NCI-H748 treated with DMSO at 0.1 percent for 48 hours (cell line): ENCODE results near the gene PALB2.

ENCODE experiments used
- DNase-seq: peaks from one replicate; lab custom pipeline; 2025; lab: John Stamatoyannopoulos, UW

The PALB2 gene

DNA sequence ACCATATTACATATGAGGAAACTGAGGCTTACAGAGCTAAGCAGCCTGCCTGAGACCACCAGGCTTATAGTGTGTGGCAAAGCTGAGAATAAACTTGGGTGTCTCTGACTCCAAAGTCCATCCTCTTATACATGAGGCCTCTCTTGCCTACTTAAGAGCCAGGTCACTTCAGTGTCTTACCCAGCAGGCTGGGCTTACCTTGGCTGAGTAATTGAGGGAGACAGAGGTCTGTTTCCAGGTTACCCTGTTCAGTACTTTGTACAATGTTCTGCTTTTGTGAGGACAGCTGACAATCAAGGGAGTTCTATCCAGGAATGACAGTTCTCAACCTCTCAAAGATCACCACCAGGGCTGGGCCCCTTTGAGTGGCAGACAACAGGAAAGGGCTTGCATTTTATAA, 59.3 kb downstream of the PALB2 start:
- no peak for DNase-seq

DNA sequence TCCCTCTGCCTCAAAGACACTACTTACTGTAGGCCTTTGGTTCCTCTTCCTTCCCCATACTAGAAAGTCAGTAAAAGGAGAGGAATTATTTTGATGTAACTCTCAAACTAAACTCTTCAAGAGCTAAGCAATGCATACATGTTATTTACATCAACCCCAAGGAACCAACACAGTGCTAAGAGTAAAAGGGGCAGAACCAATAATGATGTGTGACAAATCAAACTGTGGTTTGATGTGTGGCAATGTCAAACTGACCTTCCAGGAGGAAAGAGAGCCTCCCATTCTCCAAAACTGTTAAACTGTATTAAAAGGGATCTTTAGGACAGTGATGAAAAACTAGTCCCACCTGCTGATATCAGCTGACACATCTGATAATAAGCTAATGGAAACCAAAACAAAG, 60.7 kb downstream of the PALB2 start:
- DNase-seq, result no peak

DNA sequence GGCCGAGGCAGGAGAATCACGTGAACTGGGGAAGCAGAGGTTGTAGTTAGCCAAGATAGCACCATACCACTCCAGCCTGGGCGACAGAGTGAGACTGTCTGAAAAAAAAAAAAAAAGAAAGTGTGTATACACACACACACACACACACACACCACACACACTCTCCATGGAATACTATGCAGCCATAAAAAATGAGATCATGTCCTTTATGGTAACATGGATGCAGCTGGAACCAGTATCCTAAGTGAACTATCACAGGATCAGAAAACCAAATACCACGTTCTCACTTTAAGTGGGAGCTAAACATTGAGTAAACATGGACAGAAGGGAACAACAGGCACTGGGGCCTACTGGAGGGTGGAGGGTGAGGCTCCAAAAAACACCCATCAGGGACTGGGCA, 61.7 kb downstream of the PALB2 start:
- no peak for DNase-seq

DNA sequence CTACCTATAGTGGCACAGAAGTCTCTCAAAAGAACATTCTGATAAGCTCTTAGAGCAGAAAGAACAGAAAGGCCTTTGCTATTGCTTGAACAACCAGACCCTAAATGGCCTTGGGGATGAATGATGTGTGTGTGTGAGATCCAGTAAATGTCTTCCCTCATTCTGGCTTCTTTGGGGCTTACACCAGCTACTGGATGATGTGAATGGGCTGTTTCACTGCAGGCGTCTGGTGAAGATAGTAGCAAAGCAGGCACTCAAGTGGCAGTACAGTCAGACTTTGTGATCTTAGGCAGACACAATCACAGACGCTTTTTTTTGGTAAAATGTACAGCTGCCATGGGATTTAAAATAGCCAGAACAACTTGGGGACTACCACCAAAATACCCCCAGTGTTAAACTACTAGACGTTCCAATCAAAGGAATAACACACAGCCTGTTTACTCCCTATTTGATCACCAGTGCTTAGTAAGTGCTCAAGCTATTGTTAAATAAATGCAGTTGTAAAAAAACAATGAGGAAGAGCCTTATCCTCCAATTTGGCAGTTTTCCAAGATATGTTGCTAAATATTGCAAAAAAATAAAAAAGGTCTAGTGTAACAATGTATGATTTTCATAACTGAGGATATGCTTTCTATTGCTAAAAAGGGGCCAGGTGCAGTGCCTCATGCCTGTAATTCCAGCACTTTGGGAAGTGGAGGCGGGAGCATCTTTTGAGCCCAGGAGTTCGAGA, 62.8 kb downstream of the PALB2 start:
- no peak for DNase-seq

DNA sequence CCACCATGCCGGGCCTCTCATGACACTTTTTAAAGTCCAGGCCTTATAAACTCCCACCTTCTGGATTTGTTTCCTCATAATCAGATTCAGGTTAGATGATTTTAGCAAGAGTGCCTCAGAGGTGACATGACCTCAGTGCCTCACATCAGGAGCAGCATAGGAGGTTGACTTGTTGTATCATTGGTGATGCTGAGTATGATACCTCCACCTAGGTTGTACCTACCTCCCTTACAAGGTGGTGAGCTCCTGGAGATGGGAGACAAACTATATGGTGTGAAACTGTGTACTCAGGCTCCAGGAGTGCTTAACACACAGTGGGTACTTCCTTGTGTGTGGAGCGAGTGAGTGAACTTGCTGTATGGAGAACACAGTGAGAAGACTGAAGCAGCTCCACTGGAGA, 63.6 kb downstream of the PALB2 start:
- DNase-seq, result no peak

DNA sequence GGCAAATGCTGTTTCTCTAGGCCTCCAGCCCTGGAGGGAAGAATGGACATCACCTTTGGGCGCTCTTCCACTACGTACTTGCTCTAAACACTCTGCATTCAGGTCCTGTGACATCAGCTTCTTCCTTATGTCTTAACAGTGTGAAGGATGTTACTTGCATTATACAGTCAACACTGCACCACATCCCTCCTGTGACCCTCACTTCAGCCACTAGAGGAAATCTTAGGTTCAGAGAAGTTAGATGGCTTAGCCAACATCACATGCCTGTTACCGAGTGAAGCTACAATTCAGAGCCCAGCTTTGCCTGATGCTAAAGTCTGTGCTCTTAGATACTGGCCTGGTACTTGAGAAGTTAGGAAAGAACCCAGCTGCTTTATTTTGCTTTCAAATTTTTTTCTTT, 65.3 kb downstream of the PALB2 start:
- no peak for DNase-seq

DNA sequence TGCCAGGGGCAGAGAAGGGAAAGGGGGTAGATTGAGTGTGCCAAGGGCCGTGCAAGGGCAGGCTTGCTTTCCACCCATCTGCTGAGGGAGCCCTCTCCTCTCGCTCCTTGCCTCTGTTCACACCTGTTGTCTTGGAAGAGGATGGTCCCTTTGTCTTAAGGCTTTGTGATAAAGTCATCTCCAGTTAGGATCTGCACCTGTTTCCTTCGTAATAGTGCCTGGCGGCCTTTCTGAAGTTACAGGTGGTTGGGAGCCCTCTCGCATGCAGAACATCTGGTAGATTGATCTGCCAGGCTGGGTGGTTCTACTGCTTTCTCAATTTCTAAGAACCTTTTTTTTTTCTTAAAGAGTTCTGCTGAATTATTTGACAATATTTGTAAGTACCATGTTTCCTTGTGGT, 67.3 kb downstream of the PALB2 start:
- no peak for DNase-seq

DNA sequence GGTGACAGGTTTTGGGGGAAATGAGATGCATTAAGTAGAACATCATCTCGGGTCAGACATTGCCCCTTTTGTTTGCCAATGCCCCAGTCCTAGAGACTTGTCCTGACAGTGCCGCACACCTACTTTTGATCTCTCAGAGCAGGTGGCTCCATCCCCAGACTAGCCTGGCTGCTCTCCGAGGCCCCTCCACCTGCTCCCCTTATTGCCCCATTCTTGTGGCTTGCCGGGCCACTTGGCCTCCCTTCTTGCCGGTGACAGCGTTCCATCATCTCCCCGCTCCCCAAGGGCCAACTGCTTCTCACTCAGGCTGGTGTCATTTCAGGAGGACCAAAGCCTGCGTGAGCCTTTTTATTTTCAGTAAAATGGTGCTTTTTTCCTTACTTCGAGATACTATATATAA, 68.7 kb downstream of the PALB2 start:
- DNase-seq, result no peak

DNA sequence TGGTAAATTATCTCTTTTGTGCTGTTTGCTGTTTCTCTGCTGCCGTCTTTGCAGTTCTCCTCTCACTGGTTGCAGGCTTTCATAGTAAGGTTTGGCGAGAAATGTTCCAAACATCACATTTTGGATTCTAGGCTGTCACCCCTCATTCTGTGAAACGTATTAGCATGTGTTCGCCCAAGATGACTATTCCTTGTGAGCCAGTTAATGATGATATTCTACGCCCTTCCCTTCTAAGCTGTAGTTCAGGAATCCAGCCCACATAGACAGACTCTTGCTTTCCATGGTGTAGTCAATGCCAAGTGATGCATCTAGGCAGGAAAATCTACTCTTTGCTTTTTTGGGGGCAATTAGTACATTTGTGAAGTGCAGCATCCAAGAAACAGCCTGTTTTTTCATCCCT, 69.2 kb downstream of the PALB2 start:
- no peak for DNase-seq

DNA sequence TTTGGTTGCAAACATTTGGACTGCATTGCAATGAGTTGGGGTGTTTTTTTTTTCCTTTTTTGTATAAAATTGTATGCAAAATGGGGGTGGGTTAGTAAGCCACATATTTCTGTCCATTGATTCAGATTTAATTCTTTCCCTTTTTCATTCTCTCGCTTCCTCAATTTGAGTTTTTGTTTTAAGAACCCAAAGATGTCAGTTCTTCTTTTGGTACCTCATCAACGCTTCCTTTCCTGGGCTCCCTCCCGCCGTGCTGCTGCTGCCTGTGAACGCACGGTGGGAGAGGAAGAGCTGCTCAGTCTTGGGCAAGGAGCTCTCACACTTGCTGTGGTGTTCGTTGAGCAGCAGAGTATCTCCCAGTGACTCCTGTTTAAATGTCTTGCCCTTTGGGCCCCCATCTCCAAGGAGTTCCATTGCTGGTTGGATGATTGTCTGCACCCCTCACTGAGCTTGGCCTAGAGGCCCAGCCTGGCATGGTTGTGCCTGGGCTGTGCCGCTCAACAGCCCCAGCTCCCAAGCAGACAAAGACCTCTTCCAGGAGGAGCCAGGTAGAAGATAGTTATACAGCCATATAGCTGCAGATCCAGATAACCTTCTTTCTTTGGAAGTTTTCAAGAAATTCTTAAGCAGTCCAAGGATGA, 70.0 kb downstream of the PALB2 start:
- no peak for DNase-seq

DNA sequence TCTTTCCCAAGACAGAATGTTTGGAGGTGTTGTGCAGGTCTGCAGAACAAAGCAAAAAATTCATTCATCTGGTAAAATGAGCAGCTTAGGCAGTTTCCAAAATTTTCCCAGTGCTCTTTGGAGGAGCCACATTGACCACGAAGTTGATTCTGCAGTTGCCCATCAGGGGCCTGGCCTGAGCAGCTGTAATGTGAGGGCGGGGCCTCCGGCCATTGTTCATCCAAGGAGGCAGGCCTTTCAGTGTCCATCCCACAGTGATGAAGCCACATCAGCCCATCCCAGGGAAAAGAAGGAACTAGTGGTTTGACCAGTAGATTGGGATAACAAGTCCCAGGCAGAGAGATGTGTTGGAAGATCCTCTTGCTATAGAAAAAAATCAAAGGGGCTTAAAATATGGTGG, 73.5 kb downstream of the PALB2 start:
- no peak for DNase-seq

DNA sequence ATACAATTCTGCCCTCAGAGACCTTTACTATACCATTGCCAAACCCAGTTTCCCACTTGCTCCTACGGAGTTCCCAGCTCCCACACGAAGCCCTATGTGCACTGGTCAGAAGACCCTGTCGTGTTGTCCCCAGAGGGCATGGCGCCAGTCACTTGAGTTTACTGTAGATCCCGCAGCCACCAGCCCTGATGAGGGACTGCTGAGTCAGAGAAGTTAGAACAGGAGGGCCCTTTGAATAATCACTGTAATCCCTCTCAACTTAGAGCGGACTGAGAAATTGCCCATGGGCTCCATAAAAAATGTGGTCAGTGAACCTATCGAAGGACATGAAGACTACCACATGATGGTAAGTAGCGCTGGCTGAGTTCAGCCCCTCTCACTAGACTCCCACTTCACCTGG, 74.4 kb downstream of the PALB2 start:
- DNase-seq, result no peak

DNA sequence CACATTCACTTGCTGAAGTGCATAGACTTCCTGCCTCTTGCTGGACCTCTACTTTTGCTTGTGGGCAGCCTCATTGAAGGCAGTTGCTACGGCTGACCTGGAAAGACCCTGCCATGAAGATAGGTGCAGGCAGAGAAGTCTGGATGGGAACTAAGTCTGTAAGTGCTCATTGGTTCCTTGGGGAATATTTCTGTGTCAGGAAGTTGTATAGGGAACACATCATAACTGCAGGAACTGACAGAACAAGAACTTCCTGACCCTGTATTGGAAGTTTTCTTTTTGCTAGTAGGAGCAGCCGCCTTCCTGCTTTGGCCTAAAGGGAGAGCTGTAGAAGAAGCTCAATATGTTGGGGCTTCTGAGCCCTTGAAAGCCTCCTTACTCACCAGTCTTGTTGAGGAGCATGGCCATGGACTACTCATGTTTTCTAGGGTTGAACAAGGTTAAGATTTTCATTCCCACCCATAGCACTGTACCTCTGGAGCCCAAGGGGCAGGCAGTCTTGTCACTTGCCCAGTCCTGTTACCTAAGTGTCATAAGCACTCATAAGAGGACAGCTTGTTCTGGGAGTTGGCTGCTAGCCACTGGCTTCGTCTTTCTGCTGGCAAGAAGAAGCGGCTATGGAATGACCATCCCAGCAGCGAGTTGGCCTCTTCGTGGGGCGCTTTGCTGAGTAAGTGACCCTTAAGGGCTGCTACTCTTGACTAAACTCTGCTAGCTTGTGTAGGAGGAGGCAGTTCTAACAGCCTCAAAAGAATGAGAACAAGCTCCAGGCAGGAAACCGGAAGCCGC, 76.3 kb downstream of the PALB2 start:
- no peak for DNase-seq

DNA sequence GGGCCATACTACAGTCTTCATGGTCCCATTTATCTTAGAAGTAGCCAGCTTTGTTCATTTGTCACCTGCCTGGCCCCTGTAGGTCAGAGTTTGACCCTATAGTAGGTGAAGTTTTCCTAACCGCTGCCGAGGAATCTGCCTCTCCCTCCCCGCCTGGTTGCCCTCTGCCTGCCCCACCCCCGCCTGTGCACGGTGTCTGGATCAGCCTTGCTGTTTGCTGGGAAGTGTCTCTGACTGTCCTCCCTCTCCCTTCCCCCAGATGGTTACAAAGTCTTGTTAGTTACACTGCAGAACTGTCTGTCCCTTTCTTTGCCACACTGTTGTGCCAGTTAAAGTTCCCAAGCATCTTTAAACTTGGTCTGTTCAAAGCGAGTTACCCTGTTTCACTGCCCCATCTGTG, 77.9 kb downstream of the PALB2 start:
- DNase-seq, result no peak

DNA sequence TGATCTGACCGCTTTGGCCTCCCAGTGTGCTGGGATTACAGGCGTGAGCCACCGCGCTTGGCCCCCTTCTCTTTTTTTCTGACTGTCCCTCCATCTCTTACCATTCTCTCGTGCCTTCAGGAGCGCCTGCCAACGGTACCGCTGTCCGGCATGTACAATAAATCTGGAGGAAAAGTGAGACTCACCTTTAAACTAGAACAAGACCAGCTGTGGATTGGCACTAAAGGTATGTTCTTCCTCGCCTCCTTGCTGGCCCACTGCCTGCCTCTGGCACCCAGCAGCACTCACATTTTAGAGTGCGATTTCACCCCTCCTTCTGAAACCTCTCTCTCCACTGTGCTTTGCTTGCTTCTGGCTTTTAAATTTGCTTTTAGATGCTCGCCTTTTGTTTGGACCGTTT, 78.6 kb downstream of the PALB2 start:
- DNase-seq, result no peak

DNA sequence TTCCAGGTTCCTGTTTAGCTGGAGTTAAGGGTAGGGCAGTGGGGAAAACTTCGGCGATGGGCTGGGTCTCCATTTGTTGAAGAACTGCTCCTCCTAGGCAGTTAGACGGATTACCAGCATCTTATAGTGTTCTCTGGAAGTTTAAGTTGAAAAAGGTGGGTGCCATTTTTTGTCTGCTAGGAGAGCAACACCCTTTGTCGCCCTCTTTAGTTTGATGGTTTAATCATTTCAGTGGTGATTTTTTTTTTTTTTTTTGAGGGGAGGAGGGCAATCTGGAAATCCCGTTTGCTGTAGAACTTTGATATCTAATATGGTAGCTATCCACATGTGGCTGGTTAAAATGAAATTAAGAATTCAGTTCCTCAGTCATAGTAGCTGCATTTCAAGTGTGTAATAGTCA, 79.5 kb downstream of the PALB2 start:
- no peak for DNase-seq

DNA sequence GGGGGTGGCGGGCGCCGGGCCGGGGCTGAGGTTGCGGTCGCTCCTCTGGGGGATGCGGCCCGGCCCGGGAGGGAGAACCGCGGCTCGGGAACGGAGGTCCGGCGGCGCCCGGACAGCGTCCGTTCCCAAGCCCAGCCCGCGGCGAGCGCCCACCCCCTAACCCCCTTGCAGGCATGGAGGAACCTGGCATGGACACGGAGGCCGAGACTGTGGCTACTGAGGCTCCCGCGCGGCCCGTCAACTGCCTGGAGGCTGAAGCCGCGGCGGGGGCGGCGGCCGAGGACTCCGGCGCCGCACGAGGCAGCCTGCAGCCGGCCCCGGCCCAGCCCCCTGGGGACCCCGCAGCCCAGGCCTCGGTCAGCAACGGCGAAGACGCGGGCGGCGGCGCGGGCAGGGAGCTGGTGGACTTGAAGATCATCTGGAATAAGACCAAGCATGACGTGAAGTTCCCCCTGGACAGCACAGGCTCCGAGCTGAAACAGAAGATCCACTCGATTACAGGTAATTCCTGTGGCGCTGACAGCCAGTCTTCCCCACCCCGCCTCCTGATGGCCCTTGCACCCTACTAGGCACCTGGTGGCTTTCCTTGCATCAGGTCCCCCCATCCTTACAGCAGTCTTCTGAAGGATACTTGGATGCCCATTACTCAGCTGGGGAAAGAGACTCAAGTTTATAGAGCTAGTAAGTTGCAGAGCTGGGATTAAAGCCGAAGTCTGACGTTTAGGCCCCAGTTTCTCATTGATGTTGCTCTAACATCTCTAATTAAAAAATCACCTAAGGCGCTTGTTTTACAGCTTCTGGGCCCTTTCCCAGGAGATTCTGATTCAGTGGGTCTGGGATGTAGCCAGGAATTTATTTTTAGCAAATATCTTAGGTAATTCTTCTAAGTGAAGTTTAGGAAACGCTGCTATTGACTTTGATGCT, 83.1 kb downstream of the PALB2 start:
- DNase-seq, result no peak

DNA sequence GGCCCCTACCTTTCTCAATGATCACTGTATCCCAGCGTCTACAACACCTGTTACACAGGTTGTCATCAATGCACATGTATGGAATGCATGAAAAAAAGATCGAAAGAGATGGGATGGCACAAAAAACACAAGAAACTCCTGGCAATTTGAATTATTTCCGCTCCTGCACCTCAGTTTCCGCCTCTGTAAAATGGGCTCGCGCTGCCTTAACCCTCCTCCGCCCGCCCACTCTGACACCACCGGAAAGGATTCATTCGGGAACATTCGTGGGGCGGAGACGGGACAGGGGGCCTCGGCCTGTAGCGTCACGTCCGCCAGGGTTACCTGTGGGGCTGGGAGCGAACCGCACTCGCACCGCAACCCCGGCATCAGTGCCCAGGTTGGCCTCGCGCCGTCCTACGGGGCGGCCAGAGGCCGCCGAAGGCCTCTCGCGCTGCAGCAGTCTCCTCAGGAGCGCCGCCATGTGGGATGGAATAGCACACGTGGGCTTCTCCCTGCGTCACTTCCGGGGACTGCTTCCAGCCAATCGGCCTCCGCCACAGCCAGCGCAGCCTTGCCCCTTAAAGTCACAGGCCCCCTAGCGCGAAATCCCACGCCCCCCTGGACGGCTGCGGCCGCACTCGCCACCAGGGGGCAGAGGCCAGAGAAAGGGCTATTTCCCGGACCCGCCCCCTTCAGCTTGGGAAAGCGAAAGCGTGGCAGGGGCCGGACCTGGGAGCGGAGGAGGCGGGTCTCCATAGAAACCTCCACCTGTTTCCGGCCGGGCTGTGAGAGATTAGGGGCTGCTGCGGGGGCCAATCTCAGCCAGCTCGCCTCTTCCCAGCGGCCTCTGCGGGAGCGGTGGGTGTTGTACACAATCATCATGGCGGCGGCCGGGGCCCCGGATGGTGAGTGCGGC, 84.0 kb downstream of the PALB2 start, which contains the start of the genes EARS2 and UBFD1:
TSS of gene EARS2 (minus strand) at position 470 of the 898 bp plus-strand sequence. CDS start at position 463, 7 bp downstream.
TSS of gene UBFD1 (plus strand) at position 847 of the 898 bp plus-strand sequence. CDS start at position 863, 16 bp downstream.
- peak; percentile 84 for DNase-seq

DNA sequence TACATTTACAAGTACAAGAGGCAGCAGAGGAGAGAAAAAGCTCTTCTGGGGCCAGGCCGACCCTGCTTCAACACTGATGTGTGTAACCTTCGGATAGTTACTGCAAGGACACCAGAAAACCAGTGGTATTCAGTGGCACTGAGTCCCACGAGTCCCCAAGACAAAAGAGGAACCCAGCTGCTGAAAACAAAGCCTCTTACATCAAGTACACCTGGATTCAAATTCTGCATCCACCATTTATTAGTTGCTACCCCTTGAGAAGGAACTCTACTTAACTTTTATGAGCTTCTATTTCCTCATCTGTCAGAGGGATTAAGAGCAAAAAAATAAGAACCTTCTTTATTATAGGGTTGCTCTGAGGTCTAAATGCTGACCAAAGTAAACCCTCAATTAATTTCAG, 86.6 kb downstream of the PALB2 start:
- DNase-seq, result no peak
